GM23338 (cell line): ENCODE data around the gene SREBF2.

Experiments used
- CREB1 ChIP-seq: fragments of 250-450 bp; sonication (Bioruptor Pico); IDR thresholded peaks from 2 replicates; pipeline ENCODE4 v1.5.0; 2020; ENCODE audit warnings: low read depth, mild to moderate bottlenecking, moderate library complexity
- EZH2 ChIP-seq: fragments of 200-600 bp; sonication (generic); IDR thresholded peaks from one replicate; pipeline ENCODE4 v1.8.0; 2017; ENCODE audit warnings: antibody characterized with exemption, mild to moderate bottlenecking, low read depth; ENCODE audit not compliant: unreplicated experiment
- EZH2phosphoT487 ChIP-seq: fragments of 200-600 bp; sonication (generic); IDR thresholded peaks from one replicate; pipeline ENCODE4 v1.8.1; 2018; ENCODE audit warnings: antibody characterized with exemption; ENCODE audit not compliant: unreplicated experiment
- POLR2AphosphoS5 ChIP-seq: IDR thresholded peaks from 2 replicates; pipeline ENCODE4 v1.6.1; 2016; ENCODE audit warnings: antibody characterized with exemption, low read depth
- STAT1 ChIP-seq: IDR thresholded peaks from one replicate; pipeline ENCODE4 v1.6.1; 2016; ENCODE audit warnings: antibody characterized with exemption; ENCODE audit not compliant: unreplicated experiment
- ZNF114 ChIP-seq: fragments of 250-450 bp; sonication (Bioruptor Pico); IDR thresholded peaks from 2 replicates; pipeline ENCODE4 v1.5.0; 2020; ENCODE audit warnings: mild to moderate bottlenecking, moderate library complexity
- TF ChIP-seq, protein P1 (sequence below), 2 experiments: fragments of 200-600 bp in 1 of 2; sonication (generic) in 1 of 2; conservative IDR thresholded peaks; 2 replicates each; pipeline versions ENCODE4 v1.5.1 to v1.6.1; 2016 to 2017; ENCODE audit warnings: antibody characterized with exemption in 2 of 2, low read depth in 2 of 2, mild to moderate bottlenecking in 2 of 2, moderate library complexity in 1 of 2
- TF ChIP-seq, protein P2 (sequence below): IDR thresholded peaks from 2 replicates; pipeline ENCODE4 v1.6.1; 2016; ENCODE audit warnings: antibody characterized with exemption
- TF ChIP-seq, protein P3 (sequence below): fragments of 250-450 bp; sonication (Bioruptor Pico); IDR thresholded peaks from 2 replicates; pipeline ENCODE4 v1.5.0; 2020; ENCODE audit warnings: mild to moderate bottlenecking, moderate library complexity

DNA sequence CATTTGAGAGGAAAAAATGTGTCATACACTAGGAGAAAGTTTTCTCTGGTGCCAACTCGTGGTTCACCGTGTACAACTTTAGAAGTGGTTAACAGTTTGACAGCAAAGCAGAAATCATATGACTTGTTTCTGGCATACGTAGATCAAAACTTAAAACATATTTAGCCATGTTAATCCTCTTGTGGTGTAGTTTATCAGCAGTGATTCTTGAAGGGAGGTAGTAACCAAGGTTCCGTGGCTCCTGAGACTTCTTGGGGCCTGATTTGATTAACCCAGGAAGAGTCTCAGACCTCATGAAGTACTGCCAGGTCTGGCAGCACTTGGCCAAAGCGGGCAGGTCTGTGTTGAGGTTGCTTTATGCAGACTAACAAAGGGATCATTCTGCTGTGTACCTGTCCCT lies 40.5 kb downstream of the SREBF2 start:
- no peak for TF ChIP-seq EZH2
- TF ChIP-seq, protein P1, sequence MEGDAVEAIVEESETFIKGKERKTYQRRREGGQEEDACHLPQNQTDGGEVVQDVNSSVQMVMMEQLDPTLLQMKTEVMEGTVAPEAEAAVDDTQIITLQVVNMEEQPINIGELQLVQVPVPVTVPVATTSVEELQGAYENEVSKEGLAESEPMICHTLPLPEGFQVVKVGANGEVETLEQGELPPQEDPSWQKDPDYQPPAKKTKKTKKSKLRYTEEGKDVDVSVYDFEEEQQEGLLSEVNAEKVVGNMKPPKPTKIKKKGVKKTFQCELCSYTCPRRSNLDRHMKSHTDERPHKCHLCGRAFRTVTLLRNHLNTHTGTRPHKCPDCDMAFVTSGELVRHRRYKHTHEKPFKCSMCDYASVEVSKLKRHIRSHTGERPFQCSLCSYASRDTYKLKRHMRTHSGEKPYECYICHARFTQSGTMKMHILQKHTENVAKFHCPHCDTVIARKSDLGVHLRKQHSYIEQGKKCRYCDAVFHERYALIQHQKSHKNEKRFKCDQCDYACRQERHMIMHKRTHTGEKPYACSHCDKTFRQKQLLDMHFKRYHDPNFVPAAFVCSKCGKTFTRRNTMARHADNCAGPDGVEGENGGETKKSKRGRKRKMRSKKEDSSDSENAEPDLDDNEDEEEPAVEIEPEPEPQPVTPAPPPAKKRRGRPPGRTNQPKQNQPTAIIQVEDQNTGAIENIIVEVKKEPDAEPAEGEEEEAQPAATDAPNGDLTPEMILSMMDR (conservative IDR thresholded peaks at IDR 0.05; ENCODE audit: low read depth in 2 of 2), result no peak
- TF ChIP-seq CREB1, result no peak
- TF ChIP-seq, protein P2, sequence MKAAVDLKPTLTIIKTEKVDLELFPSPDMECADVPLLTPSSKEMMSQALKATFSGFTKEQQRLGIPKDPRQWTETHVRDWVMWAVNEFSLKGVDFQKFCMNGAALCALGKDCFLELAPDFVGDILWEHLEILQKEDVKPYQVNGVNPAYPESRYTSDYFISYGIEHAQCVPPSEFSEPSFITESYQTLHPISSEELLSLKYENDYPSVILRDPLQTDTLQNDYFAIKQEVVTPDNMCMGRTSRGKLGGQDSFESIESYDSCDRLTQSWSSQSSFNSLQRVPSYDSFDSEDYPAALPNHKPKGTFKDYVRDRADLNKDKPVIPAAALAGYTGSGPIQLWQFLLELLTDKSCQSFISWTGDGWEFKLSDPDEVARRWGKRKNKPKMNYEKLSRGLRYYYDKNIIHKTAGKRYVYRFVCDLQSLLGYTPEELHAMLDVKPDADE, result no peak
- TF ChIP-seq, protein P3, sequence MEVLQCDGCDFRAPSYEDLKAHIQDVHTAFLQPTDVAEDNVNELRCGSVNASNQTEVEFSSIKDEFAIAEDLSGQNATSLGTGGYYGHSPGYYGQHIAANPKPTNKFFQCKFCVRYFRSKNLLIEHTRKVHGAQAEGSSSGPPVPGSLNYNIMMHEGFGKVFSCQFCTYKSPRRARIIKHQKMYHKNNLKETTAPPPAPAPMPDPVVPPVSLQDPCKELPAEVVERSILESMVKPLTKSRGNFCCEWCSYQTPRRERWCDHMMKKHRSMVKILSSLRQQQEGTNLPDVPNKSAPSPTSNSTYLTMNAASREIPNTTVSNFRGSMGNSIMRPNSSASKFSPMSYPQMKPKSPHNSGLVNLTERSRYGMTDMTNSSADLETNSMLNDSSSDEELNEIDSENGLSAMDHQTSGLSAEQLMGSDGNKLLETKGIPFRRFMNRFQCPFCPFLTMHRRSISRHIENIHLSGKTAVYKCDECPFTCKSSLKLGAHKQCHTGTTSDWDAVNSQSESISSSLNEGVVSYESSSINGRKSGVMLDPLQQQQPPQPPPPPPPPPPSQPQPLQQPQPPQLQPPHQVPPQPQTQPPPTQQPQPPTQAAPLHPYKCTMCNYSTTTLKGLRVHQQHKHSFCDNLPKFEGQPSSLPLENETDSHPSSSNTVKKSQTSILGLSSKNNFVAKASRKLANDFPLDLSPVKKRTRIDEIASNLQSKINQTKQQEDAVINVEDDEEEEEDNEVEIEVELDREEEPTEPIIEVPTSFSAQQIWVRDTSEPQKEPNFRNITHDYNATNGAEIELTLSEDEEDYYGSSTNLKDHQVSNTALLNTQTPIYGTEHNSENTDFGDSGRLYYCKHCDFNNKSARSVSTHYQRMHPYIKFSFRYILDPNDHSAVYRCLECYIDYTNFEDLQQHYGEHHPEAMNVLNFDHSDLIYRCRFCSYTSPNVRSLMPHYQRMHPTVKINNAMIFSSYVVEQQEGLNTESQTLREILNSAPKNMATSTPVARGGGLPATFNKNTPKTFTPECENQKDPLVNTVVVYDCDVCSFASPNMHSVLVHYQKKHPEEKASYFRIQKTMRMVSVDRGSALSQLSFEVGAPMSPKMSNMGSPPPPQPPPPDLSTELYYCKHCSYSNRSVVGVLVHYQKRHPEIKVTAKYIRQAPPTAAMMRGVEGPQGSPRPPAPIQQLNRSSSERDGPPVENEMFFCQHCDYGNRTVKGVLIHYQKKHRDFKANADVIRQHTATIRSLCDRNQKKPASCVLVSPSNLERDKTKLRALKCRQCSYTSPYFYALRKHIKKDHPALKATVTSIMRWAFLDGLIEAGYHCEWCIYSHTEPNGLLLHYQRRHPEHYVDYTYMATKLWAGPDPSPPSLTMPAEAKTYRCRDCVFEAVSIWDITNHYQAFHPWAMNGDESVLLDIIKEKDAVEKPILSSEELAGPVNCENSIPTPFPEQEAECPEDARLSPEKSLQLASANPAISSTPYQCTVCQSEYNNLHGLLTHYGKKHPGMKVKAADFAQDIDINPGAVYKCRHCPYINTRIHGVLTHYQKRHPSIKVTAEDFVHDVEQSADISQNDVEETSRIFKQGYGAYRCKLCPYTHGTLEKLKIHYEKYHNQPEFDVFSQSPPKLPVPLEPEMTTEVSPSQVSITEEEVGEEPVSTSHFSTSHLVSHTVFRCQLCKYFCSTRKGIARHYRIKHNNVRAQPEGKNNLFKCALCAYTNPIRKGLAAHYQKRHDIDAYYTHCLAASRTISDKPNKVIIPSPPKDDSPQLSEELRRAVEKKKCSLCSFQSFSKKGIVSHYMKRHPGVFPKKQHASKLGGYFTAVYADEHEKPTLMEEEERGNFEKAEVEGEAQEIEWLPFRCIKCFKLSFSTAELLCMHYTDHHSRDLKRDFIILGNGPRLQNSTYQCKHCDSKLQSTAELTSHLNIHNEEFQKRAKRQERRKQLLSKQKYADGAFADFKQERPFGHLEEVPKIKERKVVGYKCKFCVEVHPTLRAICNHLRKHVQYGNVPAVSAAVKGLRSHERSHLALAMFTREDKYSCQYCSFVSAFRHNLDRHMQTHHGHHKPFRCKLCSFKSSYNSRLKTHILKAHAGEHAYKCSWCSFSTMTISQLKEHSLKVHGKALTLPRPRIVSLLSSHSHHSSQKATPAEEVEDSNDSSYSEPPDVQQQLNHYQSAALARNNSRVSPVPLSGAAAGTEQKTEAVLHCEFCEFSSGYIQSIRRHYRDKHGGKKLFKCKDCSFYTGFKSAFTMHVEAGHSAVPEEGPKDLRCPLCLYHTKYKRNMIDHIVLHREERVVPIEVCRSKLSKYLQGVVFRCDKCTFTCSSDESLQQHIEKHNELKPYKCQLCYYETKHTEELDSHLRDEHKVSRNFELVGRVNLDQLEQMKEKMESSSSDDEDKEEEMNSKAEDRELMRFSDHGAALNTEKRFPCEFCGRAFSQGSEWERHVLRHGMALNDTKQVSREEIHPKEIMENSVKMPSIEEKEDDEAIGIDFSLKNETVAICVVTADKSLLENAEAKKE (CRISPR knock-in tag), result no peak
- TF ChIP-seq STAT1, result no peak
- no peak for TF ChIP-seq ZNF114 (CRISPR knock-in tag)
- no peak for TF ChIP-seq POLR2AphosphoS5
- no peak for TF ChIP-seq EZH2phosphoT487
